Stomach smooth muscle (tissue), 2 donors: Measurements from ENCODE around the gene RPL5.
A peak's percentile ranks its signal among the peaks of the same experiment; 100 is the strongest.

Experiments
- H3K27ac ChIP-seq: one replicate; pipeline ENCODE4 v1.7.0; 2013; ENCODE audit warnings: mild to moderate bottlenecking, low read length, inconsistent platforms
- H3K27me3 ChIP-seq, 2 donors: one replicate each; pipeline ENCODE4 v1.7.0; 2013; ENCODE audit warnings: low read length in 2 of 2; ENCODE audit not compliant: insufficient read depth in 2 of 2, control insufficient read depth in 1 of 2
- H3K36me3 ChIP-seq, 2 donors: one replicate each; pipeline ENCODE4 v1.7.0; 2013; ENCODE audit warnings: low read length in 2 of 2; ENCODE audit not compliant: control insufficient read depth in 2 of 2, insufficient read depth in 2 of 2
- H3K4me1 ChIP-seq: one replicate; pipeline ENCODE4 v1.7.0; 2013; ENCODE audit warnings: low read length; ENCODE audit not compliant: control insufficient read depth, insufficient read depth
- H3K4me3 ChIP-seq, 2 donors: one replicate each; pipeline ENCODE4 v1.7.0; 2013; ENCODE audit warnings: low read length in 2 of 2
- H3K9ac ChIP-seq, 2 donors: one replicate each; pipeline ENCODE4 v1.7.0; 2013; ENCODE audit warnings: low read length in 2 of 2, mild to moderate bottlenecking in 1 of 2
- H3K9me3 ChIP-seq, 2 donors: one replicate each; pipeline ENCODE4 v1.7.0; 2013; ENCODE audit warnings: low read length in 2 of 2; ENCODE audit not compliant: control insufficient read depth in 2 of 2
- donor health status: healthy.
- donor health status: Pancreatic carcinoma.

The RPL5 gene

GRCh38 chr1:92797297-92797696 lies 34.5 kb upstream of the RPL5 start:
- no peaks in the 10 kb centered on the region for H3K27me3 ChIP-seq
- H3K36me3 ChIP-seq: no peaks in the 10 kb centered on the region
- no peak overlapping the region for H3K4me3 ChIP-seq
- no peaks in the 10 kb centered on the region for H3K4me1 ChIP-seq
- H3K9me3 ChIP-seq: peaks cover 0 to 2% of the 10 kb centered on the region in 2 donors
- no peak overlapping the region for H3K9ac ChIP-seq
- no peak overlapping the region for H3K27ac ChIP-seq

GRCh38 chr1:92797961-92798360 lies 33.9 kb upstream of the RPL5 start:
- Histone ChIP-seq H3K9me3 (peaks cover 0 to 2% of the 10 kb centered on the region in 2 donors), H3K36me3 (no peaks in the 10 kb centered on the region), H3K27me3 (no peaks in the 10 kb centered on the region), H3K9ac (no peak overlapping the region), H3K27ac (no peak overlapping the region), H3K4me1 (no peaks in the 10 kb centered on the region), H3K4me3 (no peak overlapping the region)

- no peak overlapping the region for H3K27ac ChIP-seq
Observed at GRCh38 chr1:92803140-92803887, 28.5 kb upstream of the RPL5 start.

GRCh38 chr1:92804721-92805201 lies 27.1 kb upstream of the RPL5 start:
- H3K4me3 ChIP-seq: peak overlapping the region in 1 of 2 donors; percentile 17
- no peaks in the 10 kb centered on the region for H3K36me3 ChIP-seq
- no peaks in the 10 kb centered on the region for H3K9me3 ChIP-seq
- no peaks in the 10 kb centered on the region for H3K27me3 ChIP-seq
- H3K27ac ChIP-seq: no peak overlapping the region
- no peak overlapping the region for H3K9ac ChIP-seq
- H3K4me1 ChIP-seq: peaks cover 2% of the 10 kb centered on the region

More at GRCh38 chr1:92803140-92803887, 28.5 kb upstream of the RPL5 start:
- Histone ChIP-seq H3K4me3 (no peak overlapping the region), H3K4me1 (peaks cover 2% of the 10 kb centered on the region), H3K9me3 (no peaks in the 10 kb centered on the region), H3K9ac (no peak overlapping the region), H3K27me3 (no peaks in the 10 kb centered on the region), H3K36me3 (no peaks in the 10 kb centered on the region)

- no peak overlapping the region for H3K27ac ChIP-seq
- H3K4me3 ChIP-seq: peak overlapping the region in 1 of 2 donors; percentile 17
Observed at GRCh38 chr1:92805216-92805615, 26.6 kb upstream of the RPL5 start.

GRCh38 chr1:92808381-92808780 lies 23.5 kb upstream of the RPL5 start:
- H3K4me1 ChIP-seq: peaks cover 2% of the 10 kb centered on the region
- no peak overlapping the region for H3K27ac ChIP-seq
- no peaks in the 10 kb centered on the region for H3K36me3 ChIP-seq
- no peak overlapping the region for H3K4me3 ChIP-seq
- H3K9me3 ChIP-seq: no peaks in the 10 kb centered on the region
- H3K27me3 ChIP-seq: no peaks in the 10 kb centered on the region
- H3K9ac ChIP-seq: no peak overlapping the region

More at GRCh38 chr1:92805216-92805615, 26.6 kb upstream of the RPL5 start:
- Histone ChIP-seq H3K9me3 (no peaks in the 10 kb centered on the region), H3K27me3 (no peaks in the 10 kb centered on the region), H3K36me3 (no peaks in the 10 kb centered on the region), H3K4me1 (peaks cover 2% of the 10 kb centered on the region), H3K9ac (no peak overlapping the region)

- H3K36me3 ChIP-seq: no peaks in the 10 kb centered on the region
- no peaks in the 10 kb centered on the region for H3K4me1 ChIP-seq
- no peak overlapping the region for H3K9ac ChIP-seq
- no peaks in the 10 kb centered on the region for H3K9me3 ChIP-seq
- no peak overlapping the region for H3K4me3 ChIP-seq
- H3K27ac ChIP-seq: no peak overlapping the region
- H3K27me3 ChIP-seq: no peaks in the 10 kb centered on the region
Observed at GRCh38 chr1:92816732-92817131, 15.1 kb upstream of the RPL5 start.

- Histone ChIP-seq H3K4me1 (no peaks in the 10 kb centered on the region), H3K4me3 (no peak overlapping the region), H3K27me3 (no peaks in the 10 kb centered on the region), H3K9me3 (no peaks in the 10 kb centered on the region), H3K36me3 (no peaks in the 10 kb centered on the region), H3K9ac (no peak overlapping the region), H3K27ac (no peak overlapping the region)
Observed at GRCh38 chr1:92817137-92817697, 14.6 kb upstream of the RPL5 start.

GRCh38 chr1:92817986-92818764 lies 13.7 kb upstream of the RPL5 start:
- H3K9me3 ChIP-seq: no peaks in the 10 kb centered on the region
- no peak overlapping the region for H3K9ac ChIP-seq
- H3K36me3 ChIP-seq: no peaks in the 10 kb centered on the region
- no peaks in the 10 kb centered on the region for H3K4me1 ChIP-seq
- no peak overlapping the region for H3K4me3 ChIP-seq
- no peak overlapping the region for H3K27ac ChIP-seq
- no peaks in the 10 kb centered on the region for H3K27me3 ChIP-seq

GRCh38 chr1:92820024-92820423 lies 11.8 kb upstream of the RPL5 start:
- H3K27me3 ChIP-seq: no peaks in the 10 kb centered on the region
- H3K9me3 ChIP-seq: no peaks in the 10 kb centered on the region
- H3K4me3 ChIP-seq: no peak overlapping the region
- no peak overlapping the region for H3K27ac ChIP-seq
- H3K9ac ChIP-seq: no peak overlapping the region
- no peaks in the 10 kb centered on the region for H3K4me1 ChIP-seq
- no peaks in the 10 kb centered on the region for H3K36me3 ChIP-seq
